ENCODE results near the gene KIF2C.
"Not testable (repeated sequence)": the region's sequence is repeated elsewhere in the genome, so short reads cannot be mapped to it uniquely, and the experiment has no call there.

KIF2C gene

GRCh38 chr1:44739307-44740178 is at the start of gene KIF2C:
TSS of gene KIF2C (plus strand) at chr1:44739837. CDS start at chr1:44739933, 96 bp downstream.
- DNase-seq = peak; percentile 98

GRCh38 chr1:44693159-44693558 is 46.5 kb upstream of the KIF2C start:
- no peak for DNase-seq

GRCh38 chr1:44693900-44694299 is 45.7 kb upstream of the KIF2C start:
- no peak for DNase-seq

- DNase-seq = no peak
These were observed 44.7 kb upstream of the KIF2C start for GRCh38 chr1:44694863-44695478.

GRCh38 chr1:44695671-44696070 is 44.0 kb upstream of the KIF2C start:
- DNase-seq = no peak

- DNase-seq = no peak
These were observed 43.5 kb upstream of the KIF2C start for GRCh38 chr1:44696101-44696500.

GRCh38 chr1:44696789-44697345 is 42.8 kb upstream of the KIF2C start:
- peak; percentile 73 for DNase-seq

GRCh38 chr1:44698138-44698537 is 41.5 kb upstream of the KIF2C start:
- DNase-seq = no peak

GRCh38 chr1:44699375-44699774 is 40.3 kb upstream of the KIF2C start:
- not testable (repeated sequence) for DNase-seq

GRCh38 chr1:44700573-44700972 is 39.1 kb upstream of the KIF2C start:
- no peak for DNase-seq

GRCh38 chr1:44701141-44701573 is 38.5 kb upstream of the KIF2C start:
- DNase-seq = no peak

- DNase-seq = no peak
These were observed 34.2 kb upstream of the KIF2C start for GRCh38 chr1:44705470-44705869.

GRCh38 chr1:44705938-44706337 is 33.7 kb upstream of the KIF2C start:
- no peak for DNase-seq

- no peak for DNase-seq
These were observed 32.3 kb upstream of the KIF2C start for GRCh38 chr1:44707112-44707881.

GRCh38 chr1:44707959-44708831 is 31.4 kb upstream of the KIF2C start:
- DNase-seq = no peak

- DNase-seq = no peak
These were observed 26.3 kb upstream of the KIF2C start for GRCh38 chr1:44713321-44713781.

GRCh38 chr1:44714532-44714931 is 25.1 kb upstream of the KIF2C start:
- no peak for DNase-seq

- peak; percentile 82 for DNase-seq
These were observed 24.6 kb upstream of the KIF2C start for GRCh38 chr1:44714944-44715571.

GRCh38 chr1:44717156-44717555 is 22.5 kb upstream of the KIF2C start:
- DNase-seq = no peak

GRCh38 chr1:44717653-44718052 is 22.0 kb upstream of the KIF2C start:
- DNase-seq = no peak

GRCh38 chr1:44718091-44718490 is 21.5 kb upstream of the KIF2C start:
- DNase-seq = no peak

GRCh38 chr1:44719318-44719717 is 20.3 kb upstream of the KIF2C start:
- no peak for DNase-seq
